A673 (cell line): Measurements from ENCODE around the gene TMEM17.

ENCODE experiments used
- CTCF ChIP-seq: fragments of 300-800, 200-600 bp; sonication (generic); conservative IDR thresholded peaks from 2 replicates; pipeline ENCODE4 v1.5.1; 2017; ENCODE audit warnings: low read depth, mild to moderate bottlenecking, antibody characterized with exemption, low read length, moderate library complexity, mixed read lengths
- EZH2 ChIP-seq: fragments of 200-600 bp; sonication (generic); IDR thresholded peaks from 2 replicates; pipeline ENCODE4 v1.6.1; 2017; ENCODE audit warnings: borderline replicate concordance, low read depth, mild to moderate bottlenecking, mixed read lengths, antibody characterized with exemption, low read length; ENCODE audit not compliant: poor library complexity, severe bottlenecking

- TF ChIP-seq EZH2, result no peak
- no peak for TF ChIP-seq CTCF
Measured at GRCh38 chr2:62459672-62460071, 46.3 kb downstream of the TMEM17 start.
